HG03558 (cell line): ENCODE measurements around the gene HOXA3.

Experiments used
- ATAC-seq: cut with Tn5 transposase; IDR thresholded peaks from one replicate; pipeline ENCODE4 v1.9.1; 2021; ENCODE audit warnings: moderate number of reproducible peaks; ENCODE audit not compliant: unreplicated experiment; ENCODE audit errors: extremely low read depth

Gene HOXA3

GRCh38 chr7:27179503-27180430, 27.4 kb upstream of the HOXA3 start:
- no peak for ATAC-seq

- ATAC-seq: no peak
These were observed 26.6 kb upstream of the HOXA3 start for GRCh38 chr7:27179030-27179429.

- ATAC-seq: no peak
These were observed 26.0 kb upstream of the HOXA3 start for GRCh38 chr7:27178366-27178765.

- ATAC-seq: no peak
These were observed 25.5 kb upstream of the HOXA3 start for GRCh38 chr7:27177795-27178320.

GRCh38 chr7:27176962-27177794, 24.8 kb upstream of the HOXA3 start:
- ATAC-seq: no peak

- ATAC-seq: no peak
These were observed 24.1 kb upstream of the HOXA3 start for GRCh38 chr7:27176524-27176845.

GRCh38 chr7:27175626-27176523, 23.5 kb upstream of the HOXA3 start:
- ATAC-seq: no peak

- no peak for ATAC-seq
These were observed 22.7 kb upstream of the HOXA3 start for GRCh38 chr7:27174874-27175625.

- no peak for ATAC-seq
These were observed 21.8 kb upstream of the HOXA3 start, which contains the start of gene HOXA10 for GRCh38 chr7:27173956-27174873. Gene HOXA10, minus strand, starts transcription at chr7:27174320. Its CDS starts 14 bp downstream, at chr7:27174306.

GRCh38 chr7:27173511-27173955, 21.1 kb upstream of the HOXA3 start:
- no peak for ATAC-seq

- ATAC-seq: no peak
These were observed 20.6 kb upstream of the HOXA3 start for GRCh38 chr7:27172823-27173510.

GRCh38 chr7:27172315-27172774, 20.0 kb upstream of the HOXA3 start:
- no peak for ATAC-seq

- no peak for ATAC-seq
These were observed 19.4 kb upstream of the HOXA3 start for GRCh38 chr7:27171637-27172314.

- no peak for ATAC-seq
These were observed 18.9 kb upstream of the HOXA3 start for GRCh38 chr7:27171325-27171636.

- no peak for ATAC-seq
These were observed 18.3 kb upstream of the HOXA3 start for GRCh38 chr7:27170426-27171324.
